Measurements from ENCODE around the gene SORCS2.

Gene SORCS2

GRCh38 chr4:7291372-7292114 lies 99.2 kb downstream of the SORCS2 start:
- DNase-seq = no peak
- Histone ChIP-seq H3K79me1 (replicated peaks; ENCODE audit: low read length, poor library complexity, severe bottlenecking) (no peaks in the 10 kb centered on the region), H4K91ac (ENCODE audit: low read length) (no peak overlapping the region), H3K27me3 (ENCODE audit: control insufficient read depth in 1 of 2, insufficient read depth in 1 of 2, low read length in 2 of 2) (peaks cover 38 to 62% of the 10 kb centered on the region in 2 experiments), H3K27ac (ENCODE audit: low read length, poor library complexity, severe bottlenecking) (no peak overlapping the region), H2AK5ac (ENCODE audit: low read length, severe bottlenecking) (no peak overlapping the region), H3K4me1 (ENCODE audit: control insufficient read depth, insufficient read depth, low read depth, low read length) (no peaks in the 10 kb centered on the region), H3K23ac (ENCODE audit: low read length in 2 of 2) (no peak overlapping the region), H2BK12ac (ENCODE audit: low read length in 2 of 2) (no peak overlapping the region), H2BK15ac (ENCODE audit: low read depth, poor library complexity, severe bottlenecking) (no peak overlapping the region), H3K4me3 (ENCODE audit: insufficient read depth in 1 of 2, low read depth in 1 of 2, low read length in 2 of 2) (no peak overlapping the region), H3K18ac (ENCODE audit: low read depth in 1 of 2, low read length in 2 of 2) (no peak overlapping the region), H2BK5ac (ENCODE audit: low read depth, low read length, poor library complexity, severe bottlenecking) (no peak overlapping the region), H2AFZ (ENCODE audit: low read depth, low read length) (no peak overlapping the region), H3K36me3 (ENCODE audit: control insufficient read depth in 1 of 2, insufficient read depth in 2 of 2, low read depth in 1 of 2, low read length in 2 of 2) (no peaks in the 10 kb centered on the region), H2BK120ac (ENCODE audit: low read depth, low read length) (no peak overlapping the region), H3K4ac (ENCODE audit: low read depth in 1 of 2, low read length in 2 of 2) (no peak overlapping the region), H3K9ac (ENCODE audit: low read length) (no peak overlapping the region), H3K14ac (ENCODE audit: low read length in 2 of 2) (no peak overlapping the region), H3K9me3 (ENCODE audit: control insufficient read depth, low read length) (no peaks in the 10 kb centered on the region), H4K8ac (ENCODE audit: low read length) (no peak overlapping the region), H3K4me2 (ENCODE audit: low read length, poor library complexity, severe bottlenecking) (no peak overlapping the region)
- 87% methylated on average over 18 of the region's 19 CpGs for WGBS

- Histone ChIP-seq H3K9ac (ENCODE audit: low read length) (no peak overlapping the region), H3K14ac (ENCODE audit: low read length in 2 of 2) (no peak overlapping the region), H2BK15ac (ENCODE audit: low read depth, poor library complexity, severe bottlenecking) (no peak overlapping the region), H2BK120ac (ENCODE audit: low read depth, low read length) (no peak overlapping the region), H3K4me2 (ENCODE audit: low read length, poor library complexity, severe bottlenecking) (no peak overlapping the region), H4K91ac (ENCODE audit: low read length) (no peak overlapping the region), H3K23ac (ENCODE audit: low read length in 2 of 2) (no peak overlapping the region), H3K9me3 (ENCODE audit: control insufficient read depth, low read length) (no peaks in the 10 kb centered on the region), H4K8ac (ENCODE audit: low read length) (no peak overlapping the region), H2BK12ac (ENCODE audit: low read length in 2 of 2) (no peak overlapping the region), H3K27me3 (ENCODE audit: control insufficient read depth in 1 of 2, insufficient read depth in 1 of 2, low read length in 2 of 2) (peaks cover 22 to 51% of the 10 kb centered on the region in 2 experiments), H3K79me1 (replicated peaks; ENCODE audit: low read length, poor library complexity, severe bottlenecking) (no peaks in the 10 kb centered on the region), H3K36me3 (ENCODE audit: control insufficient read depth in 1 of 2, insufficient read depth in 2 of 2, low read depth in 1 of 2, low read length in 2 of 2) (no peaks in the 10 kb centered on the region), H3K18ac (ENCODE audit: low read depth in 1 of 2, low read length in 2 of 2) (no peak overlapping the region), H3K27ac (ENCODE audit: low read length, poor library complexity, severe bottlenecking) (no peak overlapping the region), H3K4me3 (ENCODE audit: insufficient read depth in 1 of 2, low read depth in 1 of 2, low read length in 2 of 2) (no peak overlapping the region), H2BK5ac (ENCODE audit: low read depth, low read length, poor library complexity, severe bottlenecking) (no peak overlapping the region), H3K4me1 (ENCODE audit: control insufficient read depth, insufficient read depth, low read depth, low read length) (peaks cover 5% of the 10 kb centered on the region), H3K4ac (ENCODE audit: low read depth in 1 of 2, low read length in 2 of 2) (no peak overlapping the region), H2AK5ac (ENCODE audit: low read length, severe bottlenecking) (no peak overlapping the region), H2AFZ (ENCODE audit: low read depth, low read length) (no peak overlapping the region)
- DNase-seq = no peak
- 89% methylated on average over 11 of the region's 11 CpGs for WGBS
Measured at GRCh38 chr4:7293703-7294102, 101.4 kb downstream of the SORCS2 start.

DNA sequence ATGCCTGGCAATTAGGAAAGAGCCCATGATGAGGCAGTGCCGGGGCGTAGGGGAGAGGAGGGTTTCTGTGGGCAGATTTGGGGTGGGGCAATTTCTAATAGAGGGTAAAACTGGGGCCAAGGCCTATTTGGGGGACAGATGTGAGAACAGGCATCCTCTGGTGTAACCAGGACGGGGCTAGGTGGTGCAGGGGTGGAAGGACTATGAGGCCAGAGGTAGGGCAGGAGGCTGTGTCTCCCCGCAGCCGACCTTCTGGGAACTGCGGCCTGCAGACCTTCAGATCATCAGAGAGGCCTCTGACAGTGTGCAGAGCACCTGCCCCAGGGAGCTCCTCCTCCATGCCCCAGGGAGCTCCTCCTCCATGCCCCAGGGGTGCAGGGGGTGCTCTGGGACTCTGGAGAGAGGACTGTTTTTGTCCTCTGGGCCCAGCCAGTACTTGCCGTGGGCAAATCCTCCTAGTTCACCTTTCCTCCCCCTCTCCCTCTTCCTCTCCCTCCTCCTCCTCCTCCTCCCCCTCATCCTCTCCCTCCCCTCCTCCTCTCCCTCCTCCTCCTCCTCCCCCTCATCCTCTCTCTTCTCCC lies 101.9 kb downstream of the SORCS2 start:
- Histone ChIP-seq H3K79me1 (replicated peaks; ENCODE audit: low read length, poor library complexity, severe bottlenecking) (no peaks in the 10 kb centered on the region), H4K8ac (ENCODE audit: low read length) (no peak overlapping the region), H2BK15ac (ENCODE audit: low read depth, poor library complexity, severe bottlenecking) (no peak overlapping the region), H3K27me3 (ENCODE audit: control insufficient read depth in 1 of 2, insufficient read depth in 1 of 2, low read length in 2 of 2) (peaks cover 22 to 45% of the 10 kb centered on the region in 2 experiments), H3K4me3 (ENCODE audit: insufficient read depth in 1 of 2, low read depth in 1 of 2, low read length in 2 of 2) (no peak overlapping the region), H3K27ac (ENCODE audit: low read length, poor library complexity, severe bottlenecking) (no peak overlapping the region), H3K18ac (ENCODE audit: low read depth in 1 of 2, low read length in 2 of 2) (no peak overlapping the region), H3K23ac (ENCODE audit: low read length in 2 of 2) (no peak overlapping the region), H2AK5ac (ENCODE audit: low read length, severe bottlenecking) (no peak overlapping the region), H2BK5ac (ENCODE audit: low read depth, low read length, poor library complexity, severe bottlenecking) (no peak overlapping the region), H3K36me3 (ENCODE audit: control insufficient read depth in 1 of 2, insufficient read depth in 2 of 2, low read depth in 1 of 2, low read length in 2 of 2) (no peaks in the 10 kb centered on the region), H2AFZ (ENCODE audit: low read depth, low read length) (no peak overlapping the region), H3K4ac (ENCODE audit: low read depth in 1 of 2, low read length in 2 of 2) (no peak overlapping the region), H2BK12ac (ENCODE audit: low read length in 2 of 2) (no peak overlapping the region), H3K4me1 (ENCODE audit: control insufficient read depth, insufficient read depth, low read depth, low read length) (peaks cover 7% of the 10 kb centered on the region), H3K14ac (ENCODE audit: low read length in 2 of 2) (no peak overlapping the region), H4K91ac (ENCODE audit: low read length) (no peak overlapping the region), H2BK120ac (ENCODE audit: low read depth, low read length) (no peak overlapping the region), H3K9ac (ENCODE audit: low read length) (no peak overlapping the region), H3K9me3 (ENCODE audit: control insufficient read depth, low read length) (no peaks in the 10 kb centered on the region), H3K4me2 (ENCODE audit: low read length, poor library complexity, severe bottlenecking) (no peak overlapping the region)
- DNase-seq = no peak
- WGBS = 51% methylated on average over 3 of the region's 7 CpGs

GRCh38 chr4:7295197-7295910 lies 103.0 kb downstream of the SORCS2 start:
- Histone ChIP-seq H3K4me2 (ENCODE audit: low read length, poor library complexity, severe bottlenecking) (no peak overlapping the region), H3K79me1 (replicated peaks; ENCODE audit: low read length, poor library complexity, severe bottlenecking) (no peaks in the 10 kb centered on the region), H2BK120ac (ENCODE audit: low read depth, low read length) (no peak overlapping the region), H3K36me3 (ENCODE audit: control insufficient read depth in 1 of 2, insufficient read depth in 2 of 2, low read depth in 1 of 2, low read length in 2 of 2) (no peaks in the 10 kb centered on the region), H3K4me3 (ENCODE audit: insufficient read depth in 1 of 2, low read depth in 1 of 2, low read length in 2 of 2) (no peak overlapping the region), H4K8ac (ENCODE audit: low read length) (no peak overlapping the region), H3K4ac (ENCODE audit: low read depth in 1 of 2, low read length in 2 of 2) (no peak overlapping the region), H2BK15ac (ENCODE audit: low read depth, poor library complexity, severe bottlenecking) (no peak overlapping the region), H3K4me1 (ENCODE audit: control insufficient read depth, insufficient read depth, low read depth, low read length) (peaks cover 7% of the 10 kb centered on the region), H3K18ac (ENCODE audit: low read depth in 1 of 2, low read length in 2 of 2) (no peak overlapping the region), H2BK12ac (ENCODE audit: low read length in 2 of 2) (no peak overlapping the region), H3K9me3 (ENCODE audit: control insufficient read depth, low read length) (no peaks in the 10 kb centered on the region), H3K9ac (ENCODE audit: low read length) (no peak overlapping the region), H3K27me3 (ENCODE audit: control insufficient read depth in 1 of 2, insufficient read depth in 1 of 2, low read length in 2 of 2) (peaks cover 29 to 42% of the 10 kb centered on the region in 2 experiments), H4K91ac (ENCODE audit: low read length) (no peak overlapping the region), H2AFZ (ENCODE audit: low read depth, low read length) (no peak overlapping the region), H3K27ac (ENCODE audit: low read length, poor library complexity, severe bottlenecking) (no peak overlapping the region), H2AK5ac (ENCODE audit: low read length, severe bottlenecking) (no peak overlapping the region), H3K14ac (ENCODE audit: low read length in 2 of 2) (no peak overlapping the region), H2BK5ac (ENCODE audit: low read depth, low read length, poor library complexity, severe bottlenecking) (no peak overlapping the region), H3K23ac (ENCODE audit: low read length in 2 of 2) (no peak overlapping the region)
- DNase-seq = no peak
- WGBS = 83% methylated on average over 22 of the region's 22 CpGs

All from mesenchymal stem cell (in vitro differentiated cells and primary cell).